ENCODE measurements around the gene UTF1.

The UTF1 gene

GRCh38 chr10:133199992-133200611, 29.9 kb upstream of the UTF1 start:
- Histone ChIP-seq H3K36me3 (no peaks in the 10 kb centered on the region), H3K4me3 (no peak overlapping the region), H3K27me3 (peaks cover 0 to 41% of the 10 kb centered on the region in 2 donors), H3K9me3 (peaks cover 0 to 8% (median 0%) of the 10 kb centered on the region in 3 donors), H3K27ac (no peak overlapping the region), H3K4me1 (no peaks in the 10 kb centered on the region)
- no peak for DNase-seq
- no peak for TF ChIP-seq CTCF (IDR thresholded peaks at IDR 0.05)
- intact Hi-C loops (cut with DNase I; ENCODE audit: low total_unique reads): no loop called here

DNA sequence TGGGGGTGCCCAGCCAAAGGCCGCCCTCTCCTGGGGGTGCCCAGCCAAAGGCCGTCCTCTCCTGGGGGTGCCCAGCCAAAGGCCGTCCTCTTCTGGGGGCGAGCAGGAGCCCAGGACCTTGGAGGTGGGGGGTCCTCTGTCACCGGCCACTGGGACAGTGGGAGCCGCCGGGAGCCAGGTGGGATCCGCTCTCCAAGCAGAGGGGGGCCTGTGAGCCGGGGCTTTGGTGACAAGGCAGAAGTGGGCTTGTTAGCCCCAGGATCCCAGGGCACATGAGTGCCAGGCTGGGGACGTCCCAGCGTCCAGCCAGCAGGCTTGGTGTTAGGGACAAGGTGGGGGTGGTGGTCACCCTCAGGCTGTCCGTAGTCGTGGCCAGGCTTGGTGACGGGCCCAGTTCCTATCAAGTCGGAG, 29.4 kb upstream of the UTF1 start:
- intact Hi-C loops (cut with DNase I; ENCODE audit: low total_unique reads): no loop called here
- TF ChIP-seq CTCF (IDR thresholded peaks at IDR 0.05): no peak
- Histone ChIP-seq H3K36me3 (no peaks in the 10 kb centered on the region), H3K4me1 (no peaks in the 10 kb centered on the region), H3K27me3 (peaks cover 0 to 46% of the 10 kb centered on the region in 2 donors), H3K9me3 (peaks cover 0 to 2% (median 0%) of the 10 kb centered on the region in 3 donors), H3K27ac (no peak overlapping the region), H3K4me3 (no peak overlapping the region)
- no peak for DNase-seq

- H3K27ac ChIP-seq: no peak overlapping the region
- intact Hi-C loops (cut with DNase I; ENCODE audit: low total_unique reads): no loop called here
- no peak for TF ChIP-seq CTCF (IDR thresholded peaks at IDR 0.05)
- no peaks in the 10 kb centered on the region for H3K36me3 ChIP-seq
- H3K4me1 ChIP-seq: no peaks in the 10 kb centered on the region
- peaks cover 0 to 49% of the 10 kb centered on the region in 2 donors for H3K27me3 ChIP-seq
- DNase-seq: no peak
- H3K4me3 ChIP-seq: no peak overlapping the region
- H3K9me3 ChIP-seq: no peaks in the 10 kb centered on the region
Measured at GRCh38 chr10:133201151-133201947, 28.7 kb upstream of the UTF1 start.

DNA sequence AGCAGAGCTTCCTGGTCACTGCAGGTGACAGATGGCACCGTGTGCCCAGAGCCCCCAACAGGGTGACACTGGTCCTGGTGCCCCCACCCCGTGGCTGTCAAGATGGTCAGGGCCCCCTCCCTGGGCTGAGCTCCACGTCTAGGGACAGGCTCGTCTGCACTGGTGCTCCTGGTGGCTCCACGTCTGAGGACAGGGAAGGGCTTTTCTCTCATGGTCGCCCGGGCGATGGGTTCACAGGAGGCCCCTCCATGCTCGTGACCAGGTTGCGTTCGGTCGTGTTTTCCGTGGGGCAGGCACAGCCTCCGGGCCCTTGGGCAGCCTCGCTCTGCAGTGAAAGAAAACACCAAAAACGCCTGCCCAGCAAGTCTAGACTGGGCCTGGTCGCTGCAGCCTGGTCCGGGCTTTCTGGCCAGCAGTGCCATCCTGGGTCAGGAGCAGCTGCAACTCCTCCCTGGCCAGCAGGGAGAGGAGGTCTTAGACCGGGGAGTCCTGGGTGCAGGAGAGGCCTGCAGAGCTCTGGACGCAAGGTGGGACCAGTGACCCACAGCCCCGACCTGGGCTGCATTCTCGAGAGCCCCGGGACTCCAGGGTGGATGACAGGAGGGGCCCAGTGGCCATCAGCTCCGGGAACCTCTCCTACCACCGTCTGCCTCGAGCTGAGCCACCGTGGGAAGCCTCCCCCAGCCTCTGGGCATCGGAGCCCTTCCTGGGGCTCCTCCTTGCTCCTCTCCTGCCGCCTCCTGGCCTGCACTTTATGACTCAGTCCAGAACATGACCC, 27.9 kb upstream of the UTF1 start:
- no peak for TF ChIP-seq CTCF (IDR thresholded peaks at IDR 0.05)
- H3K27me3 ChIP-seq: peaks cover 0 to 51% of the 10 kb centered on the region in 2 donors
- intact Hi-C loops (cut with DNase I; ENCODE audit: low total_unique reads): no loop called here

DNA sequence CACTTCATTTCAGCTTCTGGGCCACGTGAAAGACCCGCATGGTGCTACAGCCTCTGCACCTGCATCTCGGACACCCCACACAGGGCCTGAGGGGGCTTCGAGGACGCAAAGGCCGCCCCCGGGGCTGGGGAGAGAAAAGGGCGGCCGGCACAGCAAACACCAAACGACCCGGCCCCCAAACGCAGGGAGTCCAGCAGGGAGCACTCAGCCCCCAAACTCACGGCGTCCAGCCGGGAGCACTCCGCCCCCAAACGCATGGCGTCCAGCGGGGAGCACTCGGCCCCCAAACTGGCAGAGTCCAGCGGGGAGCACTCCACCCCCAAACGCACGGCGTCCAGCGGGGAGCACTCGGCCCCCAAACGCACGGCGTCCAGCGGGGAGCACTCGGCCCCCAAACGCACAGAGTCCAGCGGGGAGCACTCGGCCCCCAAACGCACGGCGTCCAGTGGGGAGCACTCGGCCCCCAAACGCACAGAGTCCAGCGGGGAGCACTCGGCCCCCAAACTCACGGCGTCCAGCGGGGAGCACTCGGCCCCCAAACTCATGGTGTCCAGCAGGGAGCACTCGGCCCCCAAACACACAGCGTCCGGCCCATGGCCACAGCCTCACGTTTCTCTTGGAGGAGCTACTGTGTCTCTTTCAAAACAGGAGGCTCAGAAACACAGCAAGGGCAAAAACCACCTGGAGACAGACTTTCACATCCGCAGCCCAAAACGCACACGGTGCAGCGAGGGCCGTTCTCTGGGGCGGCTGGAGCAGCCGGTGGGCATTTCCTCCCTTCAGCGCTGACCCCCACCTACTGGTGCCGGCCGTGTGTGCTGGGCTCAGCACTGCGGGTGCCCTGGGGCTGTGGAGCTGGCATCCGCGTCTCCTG, 27.0 kb upstream of the UTF1 start:
- intact Hi-C loops (cut with DNase I; ENCODE audit: low total_unique reads): no loop called here
- no peaks in the 10 kb centered on the region for H3K36me3 ChIP-seq
- H3K27me3 ChIP-seq: peaks cover 0 to 46% of the 10 kb centered on the region in 2 donors
- H3K4me1 ChIP-seq: no peaks in the 10 kb centered on the region
- H3K4me3 ChIP-seq: no peak overlapping the region
- no peaks in the 10 kb centered on the region for H3K9me3 ChIP-seq
- H3K27ac ChIP-seq: no peak overlapping the region
- no peak for DNase-seq
- TF ChIP-seq CTCF (IDR thresholded peaks at IDR 0.05): no peak

More for the DNA sequence above, 27.9 kb upstream of the UTF1 start:
- Histone ChIP-seq H3K27ac (no peak overlapping the region), H3K36me3 (no peaks in the 10 kb centered on the region), H3K9me3 (no peaks in the 10 kb centered on the region), H3K4me1 (no peaks in the 10 kb centered on the region), H3K4me3 (no peak overlapping the region)
- DNase-seq: no peak
